HG03039 (cell line): Measurements from ENCODE around the gene TMPRSS5.
A peak's percentile ranks its signal among the peaks of the same experiment; 100 is the strongest.
"Not testable (repeated sequence)": the region's sequence is repeated elsewhere in the genome, so short reads cannot be mapped to it uniquely, and the experiment has no call there.

Experiments used
- ATAC-seq: cut with Tn5 transposase; IDR thresholded peaks from one replicate; pipeline ENCODE4 v1.9.1; 2021; ENCODE audit warnings: mild to moderate bottlenecking, moderate library complexity; ENCODE audit not compliant: unreplicated experiment

The TMPRSS5 gene

DNA sequence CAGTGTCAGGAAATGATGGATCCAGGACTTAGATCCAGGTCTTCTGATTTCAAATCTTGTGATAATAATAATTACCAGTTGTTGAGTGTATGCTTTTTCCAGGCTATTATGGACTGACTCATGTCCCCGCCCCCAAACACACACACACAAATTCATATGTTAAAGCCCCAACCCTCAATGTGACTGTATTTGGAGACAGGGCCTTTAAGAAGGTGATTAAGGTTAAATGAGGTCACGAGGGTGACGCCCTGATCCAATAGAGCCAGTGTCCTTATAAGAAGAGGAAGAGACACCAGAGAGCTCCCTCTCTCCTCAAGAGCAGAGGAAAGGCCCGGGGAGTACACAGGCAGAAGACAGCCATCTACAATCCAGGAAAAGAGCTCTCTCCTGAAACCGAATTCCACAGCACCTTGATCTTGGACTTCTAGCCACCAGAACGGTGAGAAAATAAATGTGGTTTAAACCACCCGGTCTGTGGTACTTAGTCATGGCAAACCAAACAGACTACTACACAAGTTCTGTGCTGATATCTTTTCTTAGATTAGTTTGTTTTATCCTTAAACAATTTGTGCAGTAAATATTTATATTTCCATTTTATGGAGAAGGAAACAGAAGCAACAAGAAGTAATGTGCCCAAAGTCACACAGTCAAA, 8.2 kb downstream of the TMPRSS5 start:
- ATAC-seq = no peak

DNA sequence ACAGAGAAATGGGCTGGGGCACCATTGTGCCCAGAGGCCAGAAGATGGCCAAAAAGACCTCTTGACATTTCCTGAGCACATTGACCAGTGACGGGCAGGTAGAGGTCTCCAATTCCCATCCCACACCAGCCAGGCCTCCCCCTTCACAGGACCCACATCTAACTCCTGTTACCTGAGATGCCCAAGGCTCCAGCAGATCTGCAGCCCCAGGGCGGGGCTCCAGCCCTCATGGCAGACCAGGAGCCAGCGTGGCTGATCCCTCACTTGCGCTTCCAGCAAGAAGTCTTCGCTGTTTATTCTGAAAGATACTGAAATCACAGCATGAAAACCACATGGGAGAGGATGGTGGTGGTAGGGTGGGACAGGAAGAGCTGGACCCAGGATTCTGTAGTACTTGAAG, 9.0 kb downstream of the TMPRSS5 start:
- no peak for ATAC-seq

DNA sequence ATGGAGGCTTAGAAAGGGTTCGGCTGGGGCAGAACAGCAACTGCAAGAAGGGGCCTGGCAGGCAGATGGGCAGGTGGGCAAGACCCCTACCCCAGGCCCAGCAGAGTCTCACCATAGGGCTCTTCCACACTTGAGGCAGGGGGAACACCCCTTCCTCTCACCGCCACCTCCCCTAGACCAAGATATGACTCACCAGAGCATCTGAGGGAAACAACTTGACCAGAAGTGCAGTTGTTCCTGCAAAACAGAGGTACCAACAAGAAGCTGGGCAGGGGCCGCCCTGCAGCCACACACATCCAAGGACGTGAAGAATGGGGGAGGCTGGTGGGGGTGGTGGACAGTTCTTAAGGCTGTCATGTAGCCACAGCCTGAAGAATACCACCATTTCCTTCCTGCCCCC, 10.9 kb downstream of the TMPRSS5 start:
- no peak for ATAC-seq

DNA sequence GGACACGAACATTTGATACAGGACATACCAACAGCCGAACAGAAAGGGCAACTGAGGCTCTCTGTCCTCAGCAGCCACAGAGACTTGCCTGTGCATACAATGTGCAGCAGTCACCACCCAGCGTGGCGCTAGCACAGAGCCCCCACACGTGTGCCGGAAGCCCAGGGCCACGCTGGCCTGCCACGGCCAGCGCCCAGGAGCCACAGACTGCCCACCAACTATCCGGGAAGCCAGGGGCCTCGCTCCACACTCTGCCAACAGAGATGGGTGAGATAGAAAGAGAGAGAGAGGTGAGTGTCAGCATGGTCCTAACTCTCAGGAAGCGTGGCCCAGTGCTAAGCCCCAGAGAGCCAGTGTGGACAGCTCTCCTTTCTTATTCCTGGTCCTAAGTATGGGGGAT, 11.7 kb downstream of the TMPRSS5 start:
- ATAC-seq = no peak

DNA sequence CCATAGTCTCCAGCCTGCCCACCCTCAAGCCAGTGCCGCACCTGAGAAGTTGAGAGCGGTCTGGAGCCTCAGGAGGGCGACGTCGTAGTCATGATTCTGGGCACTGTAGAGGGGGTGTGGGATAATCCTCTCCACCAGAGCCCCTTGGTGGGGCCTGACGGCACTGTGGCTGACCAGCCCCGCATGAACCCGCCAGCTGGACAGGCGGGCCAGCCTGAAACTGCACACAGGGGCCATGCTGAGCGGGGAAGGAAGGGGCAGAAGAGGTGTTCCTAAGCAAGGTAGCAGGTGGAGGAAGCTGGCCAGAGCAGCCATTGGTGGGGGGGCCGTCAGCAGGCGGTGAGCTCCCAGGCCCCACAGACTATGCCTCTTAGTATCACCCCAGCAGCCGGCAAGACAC, 13.1 kb downstream of the TMPRSS5 start:
- no peak for ATAC-seq

DNA sequence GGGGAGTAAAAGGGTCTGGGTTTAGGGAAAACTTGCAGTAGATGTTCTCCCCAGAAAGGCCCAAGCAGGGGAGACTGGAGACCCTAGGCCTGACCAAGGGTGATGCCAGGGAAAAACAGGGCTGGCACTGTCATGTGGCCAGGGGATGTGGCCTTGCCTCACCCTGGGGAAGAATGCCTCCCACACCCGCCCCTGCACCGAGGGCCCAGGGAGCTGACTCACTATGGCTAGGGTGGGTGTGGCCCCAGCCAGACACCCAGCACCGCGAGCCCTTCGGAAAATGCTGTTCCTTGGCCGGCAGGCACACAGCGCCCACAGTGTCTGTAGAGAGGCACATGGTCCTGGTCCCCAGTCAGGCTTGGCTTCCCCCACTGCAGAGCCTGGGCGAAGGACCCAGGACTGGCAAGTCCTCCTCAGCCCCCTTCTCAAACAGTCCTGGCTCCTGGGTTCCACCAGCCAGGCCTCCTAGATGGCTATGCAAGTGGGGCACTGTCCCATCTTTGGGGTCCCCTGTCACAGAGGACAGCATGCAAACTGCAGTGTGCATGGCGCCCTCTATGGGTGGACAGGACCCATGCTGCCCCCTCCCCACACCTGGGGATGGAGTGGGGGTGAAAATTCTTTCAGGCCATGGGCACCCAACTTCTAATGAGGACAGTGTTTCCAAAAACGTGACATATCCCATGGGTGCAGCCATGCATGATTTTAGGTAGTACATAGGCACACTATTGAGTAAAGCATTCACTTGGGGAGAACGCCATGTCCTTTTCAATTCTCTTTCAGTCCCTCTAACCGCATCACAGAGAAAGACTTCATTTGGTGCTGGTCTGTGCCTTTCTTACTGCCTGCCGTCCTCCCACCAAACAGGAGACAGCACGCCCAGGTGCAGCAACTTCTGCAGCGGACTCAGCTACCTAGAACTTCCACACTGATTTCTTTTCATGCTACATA, 15.2 kb downstream of the TMPRSS5 start:
- no peak for ATAC-seq

DNA sequence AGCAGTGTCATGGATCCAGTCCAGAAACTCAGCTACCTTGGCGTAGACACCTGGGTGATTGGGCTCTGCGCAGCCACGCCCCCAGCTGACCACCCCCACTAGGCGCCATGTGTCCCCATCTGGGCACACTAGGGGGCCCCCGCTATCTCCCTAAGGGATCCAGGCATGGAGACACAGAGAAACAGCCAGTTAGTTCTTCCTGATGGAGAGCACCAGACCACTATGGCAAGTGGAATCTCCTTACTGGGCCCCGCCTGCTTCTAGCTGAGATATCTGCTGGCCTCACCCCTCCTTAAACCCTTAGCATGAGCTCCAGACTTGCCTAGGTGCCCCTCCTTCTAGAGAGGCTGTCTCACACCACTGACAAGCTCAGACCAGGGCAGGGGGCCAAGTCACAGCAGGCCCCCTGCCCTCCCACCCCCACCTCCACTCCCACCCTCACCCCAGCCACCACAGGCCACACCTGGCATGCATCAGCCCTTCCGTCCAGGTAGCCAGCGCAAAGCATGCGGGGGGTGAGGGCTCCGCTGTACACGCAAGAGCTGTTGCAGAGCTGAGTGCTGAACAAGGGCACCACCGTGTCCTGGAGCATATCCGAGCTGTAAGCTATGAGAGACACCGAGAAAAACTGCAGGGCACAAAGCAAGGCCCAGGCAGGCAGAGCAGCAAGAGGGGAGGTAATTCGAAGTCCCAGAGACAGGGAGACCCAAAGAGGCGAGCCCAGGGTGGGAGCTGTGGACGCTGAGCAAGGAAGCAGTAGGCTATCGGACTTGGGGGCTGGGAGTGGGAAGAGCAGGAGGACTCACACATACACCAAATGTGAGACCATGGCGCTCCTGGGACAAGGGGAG, 16.1 kb downstream of the TMPRSS5 start:
- ATAC-seq = no peak

DNA sequence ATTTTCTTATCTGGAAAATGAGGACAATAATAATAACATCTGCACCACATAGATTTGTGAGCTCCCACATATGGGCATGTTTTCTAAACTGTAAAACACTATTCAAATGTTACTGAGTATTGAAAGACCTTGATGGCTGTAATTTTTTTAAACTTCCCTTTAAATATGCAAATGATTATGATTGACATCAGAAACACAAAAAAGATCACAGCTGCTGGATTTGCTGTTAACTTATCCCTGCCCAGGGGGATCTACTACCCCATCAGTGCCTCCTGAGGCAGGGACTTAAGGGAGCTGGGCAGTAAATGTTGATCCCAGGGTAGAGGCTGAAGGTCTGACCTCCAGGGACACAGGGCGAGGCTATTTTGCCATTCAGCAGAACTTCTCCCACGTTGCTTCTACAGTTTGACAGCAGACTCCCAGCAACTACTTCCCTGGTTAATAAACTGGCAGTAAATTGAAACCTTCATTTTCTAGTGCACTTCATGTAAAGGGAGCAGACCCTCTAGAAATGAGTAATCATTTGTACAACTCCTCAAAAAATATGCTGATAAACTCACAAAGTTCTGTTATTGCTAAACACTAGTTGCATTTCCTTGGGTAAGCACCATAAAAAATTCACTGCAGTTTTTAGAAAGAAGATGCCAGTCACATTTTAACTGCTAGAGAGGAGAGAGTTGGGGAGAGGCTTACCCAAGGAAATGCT, 20.3 kb downstream of the TMPRSS5 start:
- ATAC-seq = no peak

DNA sequence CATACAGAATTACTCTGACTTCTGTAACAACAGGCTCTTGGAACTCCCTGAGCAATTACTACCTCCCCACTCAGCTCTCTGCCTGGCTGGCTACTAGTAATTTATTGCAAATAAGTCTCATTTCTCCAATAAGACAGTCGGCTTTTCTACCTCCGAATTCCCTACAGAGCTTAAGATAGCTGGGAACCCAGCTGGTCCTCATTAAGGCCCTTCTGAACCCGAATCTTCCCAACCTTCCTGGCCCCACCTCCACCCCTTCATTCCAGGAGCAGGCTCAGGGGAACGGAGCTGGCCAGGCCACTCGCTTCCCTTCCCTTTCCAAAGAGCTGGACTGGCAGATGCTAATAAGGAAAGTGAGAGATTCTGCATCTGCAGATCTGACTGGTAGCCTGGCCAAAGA, 21.6 kb downstream of the TMPRSS5 start:
- no peak for ATAC-seq

DNA sequence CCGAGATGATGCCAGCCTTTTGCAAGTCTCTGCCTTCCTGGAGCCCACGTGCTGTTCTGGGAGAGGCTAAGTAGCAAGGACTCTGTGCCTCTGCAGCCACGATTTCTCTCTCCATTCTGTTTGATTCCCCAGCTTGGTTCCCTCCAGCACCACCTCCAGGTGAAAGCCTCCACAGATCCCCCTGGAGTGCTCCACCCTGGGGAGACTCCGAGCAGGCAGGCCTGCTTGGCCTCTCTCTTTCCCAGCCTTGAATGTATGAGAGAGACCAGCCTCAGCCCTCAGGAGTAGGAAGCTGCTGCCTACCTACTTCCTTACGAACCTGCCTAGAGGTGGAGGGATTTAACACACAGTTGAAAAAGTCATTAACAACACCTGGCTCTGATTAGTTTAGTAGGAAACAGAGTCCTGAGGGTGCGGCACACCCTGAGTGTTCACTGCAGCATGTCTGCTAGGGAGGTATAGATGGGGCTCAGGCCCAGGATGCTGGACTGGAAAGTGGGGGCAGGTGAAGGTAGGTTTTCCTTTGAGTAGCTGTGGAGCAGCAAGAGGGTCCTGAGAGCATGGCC, 22.5 kb downstream of the TMPRSS5 start:
- ATAC-seq = no peak

DNA sequence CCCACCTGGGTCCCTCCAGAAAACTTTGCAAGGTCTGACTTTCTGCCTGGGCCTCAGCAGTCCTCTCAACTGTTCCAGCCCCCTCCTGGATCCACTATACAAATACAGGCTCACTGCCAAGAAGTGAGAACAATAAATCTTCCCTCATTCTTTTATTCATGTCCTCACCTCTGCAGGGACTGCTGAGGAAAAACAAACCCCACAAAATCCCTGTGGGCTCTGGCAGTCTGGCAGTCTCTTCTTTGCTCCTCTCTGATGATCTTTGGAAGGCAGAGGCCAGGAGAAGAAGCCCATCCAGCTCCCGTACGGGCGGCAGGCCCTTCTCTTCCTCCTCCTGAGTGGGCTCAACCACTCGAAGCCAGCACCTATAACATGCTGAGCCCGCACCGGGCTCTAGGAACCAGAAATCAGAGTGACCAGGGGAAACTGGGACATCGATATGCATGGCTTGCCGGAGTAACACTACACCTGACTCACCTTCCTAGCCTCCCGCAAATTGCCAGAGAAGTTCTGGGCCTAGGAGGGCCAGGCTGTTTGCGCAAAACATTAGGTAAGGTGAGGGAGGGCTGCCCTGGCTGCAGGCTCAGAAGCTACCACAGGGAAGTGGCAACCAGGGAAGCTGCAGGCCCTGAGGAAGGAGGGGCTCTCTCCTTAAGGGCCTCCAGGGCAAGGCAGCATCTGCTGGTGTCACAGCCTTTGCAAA, 24.2 kb downstream of the TMPRSS5 start:
- no peak for ATAC-seq

DNA sequence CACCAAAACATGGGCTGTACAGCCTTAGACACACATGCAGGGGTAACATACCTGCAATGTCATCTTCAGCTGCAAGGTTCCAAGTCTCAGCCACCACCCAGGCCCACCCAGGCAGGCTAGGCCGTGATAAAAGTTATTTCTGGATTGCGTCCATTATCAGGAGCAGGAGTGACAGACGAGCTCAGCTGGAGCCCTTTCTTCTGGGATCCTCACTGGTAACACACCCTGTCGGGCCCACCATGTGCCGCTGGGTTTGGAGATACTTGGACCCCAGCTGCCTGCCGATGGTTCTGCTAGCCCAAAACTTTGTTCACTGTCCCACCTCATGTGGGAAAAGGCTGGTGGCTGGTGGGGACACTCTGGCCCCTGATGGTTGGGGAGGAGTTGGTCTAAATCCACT, 24.8 kb downstream of the TMPRSS5 start:
- ATAC-seq = no peak

DNA sequence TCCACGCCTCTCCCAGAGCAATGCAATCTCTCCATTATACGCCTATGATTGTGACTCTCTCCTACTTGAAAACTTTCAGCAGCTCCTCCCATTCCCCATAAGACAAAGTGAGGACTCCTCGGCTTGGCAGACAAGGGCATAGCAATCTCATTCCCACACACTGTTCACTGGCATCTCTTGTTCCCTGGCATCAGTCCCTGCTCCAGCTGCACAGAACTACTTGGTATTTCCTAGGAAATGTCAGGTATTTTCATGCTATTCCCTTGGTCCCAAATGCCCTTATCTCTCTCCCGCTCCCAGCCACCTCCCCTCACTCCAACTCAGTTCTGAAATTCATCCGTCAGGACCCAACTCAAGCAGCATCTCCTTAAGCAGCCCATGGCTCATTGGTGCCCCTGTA, 28.4 kb downstream of the TMPRSS5 start:
- ATAC-seq = no peak

DNA sequence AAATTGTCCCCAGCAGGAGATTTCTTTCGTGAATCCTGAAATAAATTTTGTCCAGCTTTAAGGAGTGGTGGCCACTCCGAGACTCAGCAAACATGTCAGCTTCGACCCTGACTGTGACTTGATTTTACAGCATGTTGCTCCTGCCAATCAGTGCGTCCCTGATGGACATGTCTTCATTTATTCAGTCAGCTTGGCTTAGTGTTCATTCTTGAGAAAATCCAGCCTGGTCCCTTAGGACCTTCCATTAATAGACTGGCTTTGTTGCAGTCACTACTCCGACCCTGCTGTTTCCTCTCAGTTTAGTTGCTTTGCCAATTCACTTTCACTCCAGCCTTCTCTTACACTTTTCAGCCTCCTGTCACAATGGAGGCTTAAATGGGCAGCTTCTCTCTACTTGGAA, 30.5 kb downstream of the TMPRSS5 start:
- ATAC-seq = no peak

DNA sequence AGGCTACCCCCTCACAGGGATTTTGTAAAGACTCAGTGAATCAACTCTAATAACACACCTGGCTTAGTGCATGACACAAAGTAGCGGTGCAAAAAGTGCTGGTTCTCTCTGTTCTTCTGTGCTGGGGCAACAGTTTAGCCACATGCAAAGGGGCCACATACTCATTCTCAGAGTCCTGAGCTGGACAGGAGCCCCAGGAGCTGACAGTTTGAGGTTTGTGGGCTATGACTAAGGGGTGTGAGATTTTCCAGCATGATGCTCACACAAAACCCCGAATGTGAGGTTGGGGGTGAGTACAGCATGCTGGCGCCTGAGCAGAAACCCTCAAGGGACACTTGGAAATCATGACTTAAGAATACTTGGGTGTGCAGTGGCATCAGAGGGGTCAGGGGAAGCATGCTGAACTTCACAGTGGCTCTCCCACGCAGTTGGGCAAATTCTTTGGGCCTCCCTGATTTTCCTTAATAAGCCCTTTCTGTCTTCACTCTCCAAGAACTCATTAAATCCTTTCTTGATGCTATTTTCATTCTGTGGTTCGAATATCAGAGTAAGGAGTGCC, 31.0 kb downstream of the TMPRSS5 start:
- peak; percentile 92 for ATAC-seq

DNA sequence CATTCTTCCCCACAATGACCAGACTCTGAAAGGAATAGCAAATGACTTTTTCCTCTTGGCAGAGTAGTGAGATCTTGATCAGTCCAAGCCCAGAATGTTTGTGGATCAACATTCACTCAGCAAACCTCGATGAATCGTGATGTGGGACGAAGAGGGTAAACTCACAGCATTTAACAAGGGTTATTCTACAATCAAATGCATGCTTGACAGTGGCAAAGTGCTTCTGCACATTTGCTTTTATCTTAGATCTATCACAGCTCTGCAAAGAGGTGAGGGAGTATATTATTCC, 31.8 kb downstream of the TMPRSS5 start:
- no peak for ATAC-seq

DNA sequence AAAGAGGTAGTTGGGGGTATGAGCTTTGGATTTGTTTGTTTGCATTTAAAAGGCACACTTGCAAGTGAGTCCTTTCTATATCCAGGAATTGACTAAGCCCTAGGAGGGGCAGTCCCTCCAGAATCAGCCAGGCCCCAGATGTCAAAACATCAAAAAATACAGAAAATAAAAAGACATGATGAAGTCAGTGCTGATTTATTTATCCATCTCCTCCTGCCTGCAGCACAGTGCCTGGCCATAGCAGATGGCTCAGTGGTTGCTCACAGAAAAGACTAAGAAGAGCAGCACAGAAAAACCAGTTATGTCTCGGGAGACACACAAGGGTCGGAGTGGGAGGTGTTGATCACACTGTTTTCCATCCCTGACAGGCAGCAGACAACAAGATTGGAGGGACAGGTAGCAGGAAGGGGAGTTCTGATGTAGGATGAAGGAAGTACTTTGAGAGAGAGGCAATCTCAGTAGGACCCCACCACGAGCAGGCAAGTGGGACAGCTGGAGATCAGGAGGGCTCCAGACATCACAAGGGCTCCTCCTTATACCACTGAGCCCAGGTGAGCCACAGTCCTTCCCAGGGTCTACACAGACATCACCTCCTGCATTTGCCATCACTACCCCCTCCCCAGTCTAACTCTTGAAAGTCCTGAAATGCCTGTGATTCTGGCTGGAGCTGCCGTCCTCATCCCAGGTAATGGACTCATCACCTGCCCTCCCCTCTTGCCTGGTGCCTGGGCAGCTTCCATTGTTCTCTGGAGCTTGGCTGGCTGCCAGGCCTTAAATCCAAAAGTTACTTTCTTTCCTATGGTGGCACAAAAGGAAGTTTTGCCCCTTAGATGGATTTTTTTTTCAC, 32.3 kb downstream of the TMPRSS5 start:
- ATAC-seq = no peak

DNA sequence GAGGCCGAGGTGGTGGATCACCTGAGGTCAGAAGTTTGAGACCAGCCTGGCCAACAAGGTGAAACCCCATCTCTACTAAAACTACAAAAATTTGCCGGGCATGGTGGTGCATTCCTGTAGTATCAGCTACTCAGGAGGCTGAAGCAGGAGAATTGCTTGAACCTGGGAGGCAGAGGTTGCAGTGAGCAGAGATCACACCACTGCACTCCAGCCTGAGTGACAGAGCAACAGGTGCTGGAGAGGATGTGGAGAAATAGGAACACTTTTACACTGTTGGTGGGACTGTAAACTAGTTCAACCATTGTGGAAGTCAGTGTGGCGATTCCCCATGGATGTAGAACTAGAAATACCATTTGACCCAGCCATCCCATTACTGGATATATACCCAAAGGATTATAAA, 34.2 kb downstream of the TMPRSS5 start:
- not testable (repeated sequence) for ATAC-seq

DNA sequence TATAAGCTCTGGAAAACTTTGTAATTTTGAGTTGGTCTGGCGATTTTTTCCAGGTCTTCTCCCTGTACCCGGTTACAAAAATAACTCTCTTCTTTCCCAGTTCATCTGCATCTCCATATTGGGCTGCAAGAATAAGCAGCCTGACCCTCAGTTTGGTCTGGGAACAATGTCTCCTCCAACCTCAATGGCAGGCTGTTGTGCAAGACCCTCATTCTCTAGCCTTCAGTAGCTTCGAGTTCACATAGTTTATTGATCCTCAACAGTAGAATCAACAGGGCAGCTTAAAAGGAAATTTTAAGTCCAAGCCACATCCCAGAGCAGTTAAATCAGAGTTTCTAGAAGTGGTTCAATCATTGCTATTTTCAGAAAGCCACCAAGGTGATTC, 35.3 kb downstream of the TMPRSS5 start:
- no peak for ATAC-seq
